Endothelial cell (in vitro differentiated cells): ENCODE data around the gene ABCD2. TPM values are rescaled to one million over a fixed set of nuclear protein-coding genes. Genes with fewer than 3 reads are reported as not detected.
"Not testable (repeated sequence)": the region's sequence is repeated elsewhere in the genome, so short reads cannot be mapped to it uniquely, and the experiment has no call there.

Source experiments
- DNase-seq: peaks from one replicate; pipeline ENCODE4 v3.0.0; 2021; ENCODE audit warnings: low spot score
- H3K27ac Mint-ChIP-seq: one replicate; pipeline ENCODE4 v1.8.0; 2021; ENCODE audit warnings: mixed read lengths, inconsistent platforms; ENCODE audit not compliant: unreplicated experiment
- H3K27me3 Mint-ChIP-seq: one replicate; pipeline ENCODE4 v1.8.0; 2021; ENCODE audit warnings: mild to moderate bottlenecking, moderate library complexity, mixed read lengths, inconsistent platforms; ENCODE audit not compliant: unreplicated experiment
- H3K36me3 Mint-ChIP-seq: one replicate; pipeline ENCODE4 v1.8.0; 2021; ENCODE audit warnings: mild to moderate bottlenecking, low read depth, mixed read lengths, inconsistent platforms; ENCODE audit not compliant: unreplicated experiment
- H3K4me1 Mint-ChIP-seq: one replicate; pipeline ENCODE4 v1.8.0; 2021; ENCODE audit warnings: mild to moderate bottlenecking, mixed read lengths, inconsistent platforms; ENCODE audit not compliant: unreplicated experiment
- H3K4me3 Mint-ChIP-seq: one replicate; pipeline ENCODE4 v1.8.0; 2021; ENCODE audit warnings: mild to moderate bottlenecking, mixed read lengths, inconsistent platforms; ENCODE audit not compliant: unreplicated experiment
- H3K9me3 Mint-ChIP-seq: one replicate; pipeline ENCODE4 v1.8.0; 2021; ENCODE audit warnings: mixed read lengths, inconsistent platforms; ENCODE audit not compliant: unreplicated experiment
- CTCF ChIP-seq: fragments of 200-600 bp; sonication (generic); IDR thresholded peaks from one replicate; pipeline ENCODE4 v1.5.0; 2021; ENCODE audit warnings: antibody characterized with exemption; ENCODE audit not compliant: unreplicated experiment
- total RNA-seq: library from RNA; stranded (reverse); fragmentation: NEBNext Ultra II Directional; extraction: Animal tissue kit (Norgen Biotek cat#: 25700); gene quantifications from one replicate; pipeline ENCODE4 v1.2.1, GENCODE V29; 2021; ENCODE audit not compliant: unreplicated experiment

ABCD2 gene
- total RNA-seq, 1 donor from 2014 or later, result not detected

GRCh38 chr12:39533951-39534350 is 85.7 kb downstream of the ABCD2 start:
- no peak for TF ChIP-seq CTCF
- H3K4me1 Mint-ChIP-seq, result no peaks in the 10 kb centered on the region
- no peaks in the 10 kb centered on the region for H3K9me3 Mint-ChIP-seq
- no peak overlapping the region for H3K27ac Mint-ChIP-seq
- no peak for DNase-seq
- H3K4me3 Mint-ChIP-seq, result no peak overlapping the region
- H3K27me3 Mint-ChIP-seq, result no peaks in the 10 kb centered on the region
- no peaks in the 10 kb centered on the region for H3K36me3 Mint-ChIP-seq

- no peak for TF ChIP-seq CTCF
- Mint-ChIP-seq H3K4me3 (no peak overlapping the region), H3K9me3 (peaks cover 3% of the 10 kb centered on the region), H3K27ac (no peak overlapping the region), H3K27me3 (no peaks in the 10 kb centered on the region), H3K36me3 (peaks cover 3% of the 10 kb centered on the region), H3K4me1 (no peaks in the 10 kb centered on the region)
- DNase-seq, result no peak
Measured at GRCh38 chr12:39532448-39532847, 87.2 kb downstream of the ABCD2 start.

- H3K9me3 Mint-ChIP-seq, result peaks cover 15% of the 10 kb centered on the region
- DNase-seq, result no peak
- H3K4me3 Mint-ChIP-seq, result no peak overlapping the region
- no peak for TF ChIP-seq CTCF
- H3K36me3 Mint-ChIP-seq, result peaks cover 6% of the 10 kb centered on the region
- no peak overlapping the region for H3K27ac Mint-ChIP-seq
- no peaks in the 10 kb centered on the region for H3K27me3 Mint-ChIP-seq
- H3K4me1 Mint-ChIP-seq, result no peaks in the 10 kb centered on the region
Measured at GRCh38 chr12:39526974-39527373, 92.6 kb downstream of the ABCD2 start.

DNA sequence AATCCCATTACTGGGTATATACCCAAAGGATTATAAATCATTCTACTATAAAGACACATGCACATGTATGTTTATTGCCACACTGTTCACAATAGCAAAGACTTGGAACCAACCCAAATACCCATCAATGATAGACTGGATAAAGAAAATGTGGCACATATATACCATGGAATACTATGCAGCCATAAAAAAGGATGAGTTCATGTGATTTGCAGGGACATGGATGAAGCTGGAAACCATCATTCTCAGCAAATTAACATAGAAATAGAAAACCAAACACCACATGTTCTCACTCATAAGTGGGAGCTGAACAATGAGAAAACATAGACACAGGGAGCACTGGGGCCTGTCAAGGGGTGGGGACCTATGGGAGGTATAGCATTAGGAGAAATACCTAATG is 97.4 kb downstream of the ABCD2 start:
- not testable (repeated sequence) for H3K27me3 Mint-ChIP-seq, H3K4me3 Mint-ChIP-seq, H3K36me3 Mint-ChIP-seq, H3K27ac Mint-ChIP-seq, DNase-seq, H3K4me1 Mint-ChIP-seq
- H3K9me3 Mint-ChIP-seq, result peaks cover 13% of the 10 kb centered on the region

DNA sequence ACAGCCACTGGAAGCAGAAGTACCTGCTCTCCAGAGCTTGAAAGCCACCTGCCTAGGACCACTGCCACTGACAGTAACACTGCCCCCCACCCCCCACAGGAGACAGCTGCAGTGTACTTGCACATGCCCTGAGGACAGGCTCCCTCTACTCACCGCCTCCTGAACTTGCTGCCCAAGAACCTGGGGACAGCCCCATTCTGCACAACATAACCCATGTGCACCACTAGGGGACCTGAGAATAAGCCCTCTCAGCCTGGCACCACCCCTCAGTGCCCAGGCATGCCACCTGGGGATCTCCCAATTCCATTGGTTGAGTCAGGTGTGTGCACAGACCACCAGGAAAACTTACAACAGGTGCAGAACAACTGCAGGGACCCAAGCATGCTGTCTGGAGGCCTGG is 109.6 kb downstream of the ABCD2 start:
- H3K9me3 Mint-ChIP-seq, result peaks cover 5% of the 10 kb centered on the region
- no peak for DNase-seq
- peaks cover 4% of the 10 kb centered on the region for H3K4me1 Mint-ChIP-seq
- H3K27me3 Mint-ChIP-seq, result peaks cover 2% of the 10 kb centered on the region
- H3K36me3 Mint-ChIP-seq, result peaks cover 4% of the 10 kb centered on the region
- no peak overlapping the region for H3K4me3 Mint-ChIP-seq
- no peak overlapping the region for H3K27ac Mint-ChIP-seq
- TF ChIP-seq CTCF, result no peak

GRCh38 chr12:39505554-39505953 is 114.0 kb downstream of the ABCD2 start:
- H3K4me3 Mint-ChIP-seq, result no peak overlapping the region
- H3K27me3 Mint-ChIP-seq, result no peaks in the 10 kb centered on the region
- H3K36me3 Mint-ChIP-seq, result peaks cover 4% of the 10 kb centered on the region
- H3K4me1 Mint-ChIP-seq, result peaks cover 4% of the 10 kb centered on the region
- DNase-seq, result no peak
- peaks cover 5% of the 10 kb centered on the region for H3K9me3 Mint-ChIP-seq
- no peak for TF ChIP-seq CTCF
- no peak overlapping the region for H3K27ac Mint-ChIP-seq
